GM13976 (cell line): Measurements from ENCODE around the gene CD2AP.

ENCODE experiments used
- DNase-seq: peaks from one replicate; pipeline ENCODE4 v3.0.0; 2012; ENCODE audit warnings: low spot score
- in situ Hi-C: fragments of 300-500 bp; cut with MboI; formaldehyde crosslinking; loops from one replicate; pipeline ENCODE4 v1.12.0; 2022; ENCODE audit warnings: low sequenced_read_pairs, mixed read lengths, inconsistent platforms; ENCODE audit not compliant: unreplicated experiment
- TF ChIP-seq, protein P1 (sequence below): IDR thresholded peaks from 2 replicates; pipeline ENCODE4 v1.5.1; 2012; ENCODE audit warnings: borderline replicate concordance, mild to moderate bottlenecking; ENCODE audit not compliant: insufficient read depth; ENCODE audit errors: extremely low read depth, missing control alignments, control extremely low read depth

CD2AP gene

DNA sequence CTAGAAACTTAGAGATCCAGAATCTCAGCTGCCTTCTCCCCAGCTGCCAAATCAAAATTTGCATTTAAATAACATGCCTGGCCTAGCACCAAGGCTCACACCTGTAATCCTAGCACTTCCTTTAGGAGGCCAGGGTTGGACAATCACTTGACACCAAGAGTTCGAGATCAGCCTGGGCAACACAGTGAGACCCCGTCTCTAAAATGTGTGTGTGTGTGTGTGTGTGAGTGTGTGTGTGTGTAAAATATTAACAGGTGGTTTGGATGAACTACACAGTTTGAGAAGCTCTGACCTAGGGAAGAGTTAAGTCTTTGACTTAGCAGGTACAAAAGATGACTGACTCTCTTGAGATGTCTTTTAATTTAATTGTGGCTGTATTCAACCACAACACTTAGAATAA, 20.2 kb upstream of the CD2AP start:
- DNase-seq, result no peak
- in situ Hi-C loops, result no loop called here
- TF ChIP-seq, protein P1, sequence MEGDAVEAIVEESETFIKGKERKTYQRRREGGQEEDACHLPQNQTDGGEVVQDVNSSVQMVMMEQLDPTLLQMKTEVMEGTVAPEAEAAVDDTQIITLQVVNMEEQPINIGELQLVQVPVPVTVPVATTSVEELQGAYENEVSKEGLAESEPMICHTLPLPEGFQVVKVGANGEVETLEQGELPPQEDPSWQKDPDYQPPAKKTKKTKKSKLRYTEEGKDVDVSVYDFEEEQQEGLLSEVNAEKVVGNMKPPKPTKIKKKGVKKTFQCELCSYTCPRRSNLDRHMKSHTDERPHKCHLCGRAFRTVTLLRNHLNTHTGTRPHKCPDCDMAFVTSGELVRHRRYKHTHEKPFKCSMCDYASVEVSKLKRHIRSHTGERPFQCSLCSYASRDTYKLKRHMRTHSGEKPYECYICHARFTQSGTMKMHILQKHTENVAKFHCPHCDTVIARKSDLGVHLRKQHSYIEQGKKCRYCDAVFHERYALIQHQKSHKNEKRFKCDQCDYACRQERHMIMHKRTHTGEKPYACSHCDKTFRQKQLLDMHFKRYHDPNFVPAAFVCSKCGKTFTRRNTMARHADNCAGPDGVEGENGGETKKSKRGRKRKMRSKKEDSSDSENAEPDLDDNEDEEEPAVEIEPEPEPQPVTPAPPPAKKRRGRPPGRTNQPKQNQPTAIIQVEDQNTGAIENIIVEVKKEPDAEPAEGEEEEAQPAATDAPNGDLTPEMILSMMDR, result no peak

DNA sequence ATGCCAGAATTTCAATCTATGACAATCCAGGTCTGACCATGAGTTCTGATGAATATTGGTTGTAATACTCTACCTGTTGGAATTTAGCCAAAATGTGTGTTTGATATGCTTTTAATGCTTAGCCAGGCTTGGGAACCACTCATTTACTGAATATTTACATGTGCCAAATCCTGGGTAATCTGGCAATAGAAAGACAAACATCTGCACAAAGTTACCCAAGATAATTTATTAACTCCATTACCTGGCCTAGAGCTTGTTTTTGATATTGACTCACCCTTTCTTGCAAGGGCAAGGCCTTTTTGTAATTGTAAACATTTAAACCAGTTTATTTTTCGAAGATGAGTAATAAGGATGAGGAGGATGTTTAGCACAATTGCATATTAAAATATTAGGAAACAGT, 13.5 kb upstream of the CD2AP start:
- no peak for DNase-seq
- TF ChIP-seq, protein P1, result no peak
- in situ Hi-C loops, result no loop called here

DNA sequence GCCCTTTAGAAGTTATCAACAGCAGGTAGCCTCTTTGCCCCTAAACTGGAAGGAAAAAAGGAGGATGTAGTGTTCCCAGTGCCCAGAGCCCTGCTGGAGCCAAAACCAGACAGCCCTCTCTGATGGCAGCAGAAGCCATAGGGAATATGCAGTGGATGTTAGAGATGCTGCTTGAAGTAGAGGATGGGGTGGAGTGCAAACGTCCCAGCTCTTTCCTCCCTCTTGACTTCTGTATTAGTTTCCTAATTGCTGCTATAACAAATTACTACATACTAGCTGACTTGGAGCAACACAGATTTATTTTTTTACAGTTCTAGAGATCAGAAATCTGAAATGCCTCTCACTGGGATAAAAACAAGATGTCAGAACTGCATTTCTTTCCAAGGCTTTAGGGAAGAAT, 12.5 kb upstream of the CD2AP start:
- in situ Hi-C loops, result no loop called here
- TF ChIP-seq, protein P1, result no peak
- DNase-seq, result no peak

DNA sequence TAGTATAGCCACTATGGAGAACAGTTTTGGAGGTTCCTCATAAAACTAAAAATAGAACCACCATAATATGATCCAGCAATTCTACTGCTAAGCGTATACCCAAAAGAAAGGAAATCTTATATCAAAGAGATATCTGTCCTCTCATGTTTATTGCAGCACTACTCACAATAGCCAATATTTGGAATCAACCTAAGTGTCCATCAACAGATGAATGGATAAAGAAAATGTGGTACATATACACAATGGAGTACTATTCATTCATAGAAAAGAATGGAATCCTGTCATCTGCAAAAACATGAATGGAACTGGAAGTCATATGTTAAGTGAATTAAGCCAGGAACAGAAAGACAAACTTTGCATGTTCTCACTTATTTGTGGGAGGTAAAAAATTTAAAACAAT, 5.7 kb upstream of the CD2AP start:
- in situ Hi-C loops, result no loop called here
- TF ChIP-seq, protein P1, result no peak
- DNase-seq, result no peak

DNA sequence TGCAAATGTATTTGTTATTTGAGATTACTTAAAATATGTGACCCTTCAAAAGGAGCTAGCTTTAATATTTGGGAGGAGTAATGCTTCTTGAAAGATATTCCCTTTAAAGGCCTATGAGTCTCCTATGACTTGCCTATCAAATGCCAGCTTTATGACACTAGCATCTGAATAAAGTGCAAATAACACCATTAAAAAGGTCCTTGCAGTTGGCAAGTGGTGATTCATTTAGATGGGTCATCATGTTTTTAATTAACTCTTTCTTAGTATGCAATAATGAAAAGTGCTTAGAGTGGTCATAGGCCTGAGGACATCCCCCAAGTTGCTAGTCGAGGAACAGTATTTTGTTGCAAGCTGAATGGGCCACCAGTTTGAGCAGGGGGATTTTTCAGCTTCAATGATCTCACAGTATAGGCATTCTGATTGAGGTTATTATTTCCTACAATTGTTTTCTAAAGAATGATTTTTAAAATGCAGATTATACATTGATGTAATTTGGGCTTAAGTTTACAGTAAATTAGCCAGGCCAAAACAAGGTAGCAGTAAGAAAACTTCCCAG, 3.7 kb upstream of the CD2AP start:
- no peak for DNase-seq
- TF ChIP-seq, protein P1, result no peak
- in situ Hi-C loops, result no loop called here

DNA sequence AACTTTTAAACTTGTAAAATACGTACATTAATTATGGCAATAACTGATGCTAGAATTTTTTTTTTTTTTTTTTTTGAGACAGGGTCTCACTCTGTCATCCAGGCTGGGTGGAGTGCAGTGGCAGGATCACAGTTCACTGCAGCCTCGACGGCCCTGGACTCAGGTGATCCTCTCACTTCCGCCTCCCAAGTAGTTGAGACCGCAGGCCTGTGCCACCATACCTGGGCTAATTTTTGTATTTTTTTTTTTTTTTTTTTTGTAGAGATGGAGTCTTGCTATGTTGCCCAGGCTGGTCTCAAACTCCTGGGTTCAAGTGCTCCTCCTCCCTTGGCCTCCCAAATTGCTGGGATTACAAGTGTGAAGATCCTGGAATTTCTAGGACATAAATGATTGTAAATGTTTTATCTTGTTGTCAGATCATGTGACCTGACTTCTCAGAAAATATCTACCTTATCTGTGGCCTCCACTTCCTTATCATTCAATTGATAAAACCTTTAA, 2.2 kb upstream of the CD2AP start:
- in situ Hi-C loops, result no loop called here
- no peak for DNase-seq
- TF ChIP-seq, protein P1, result no peak
